CD4-positive, alpha-beta memory T cell (primary cell): ENCODE data around the gene STAP2. TPM values are rescaled to one million over a fixed set of nuclear protein-coding genes. Genes with fewer than 3 reads are reported as not detected.

Source experiments
- CTCF ChIA-PET: fragments of 350-600 bp; sonication (Branson Sonifier 250); formaldehyde crosslinking; loops from one replicate; lab custom pipeline; 2021; ENCODE audit warnings: inconsistent platforms; ENCODE audit not compliant: partially characterized antibody; lab: Charles Lee
- POLR2A ChIA-PET: fragments of 350-600 bp; sonication (Branson Sonifier 250); formaldehyde crosslinking; loops from one replicate; lab custom pipeline; 2021; ENCODE audit not compliant: partially characterized antibody; lab: Charles Lee
- DNase-seq, 5 donors: peaks; one replicate each; pipeline versions ENCODE4 v3.0.0 to v3.0.0-alpha.2; 2020 to 2022; ENCODE audit warnings: mixed read lengths in 1 of 5
- H3K27ac ChIP-seq: one replicate; pipeline ENCODE4 v1.7.0; 2013; ENCODE audit warnings: low read depth, low read length
- H3K27me3 ChIP-seq: 2 replicates; pipeline ENCODE4 v1.7.0; 2013; ENCODE audit warnings: mild to moderate bottlenecking, low read length, moderate library complexity; ENCODE audit not compliant: insufficient read depth
- H3K36me3 ChIP-seq: 2 replicates; pipeline ENCODE4 v1.7.0; 2013; ENCODE audit warnings: mild to moderate bottlenecking, low read length, moderate library complexity; ENCODE audit not compliant: insufficient read depth
- H3K4me1 ChIP-seq: 2 replicates; pipeline ENCODE4 v1.7.0; 2013; ENCODE audit warnings: mild to moderate bottlenecking, low read length, moderate library complexity; ENCODE audit not compliant: insufficient read depth
- H3K4me3 ChIP-seq, 2 donors: one replicate each; pipeline ENCODE4 v1.7.0; 2013; ENCODE audit warnings: low read length in 2 of 2, mild to moderate bottlenecking in 1 of 2
- H3K9me3 ChIP-seq, 2 donors: one replicate each; pipeline ENCODE4 v1.7.0; 2013; ENCODE audit warnings: low read length in 2 of 2, control low read depth in 1 of 2; ENCODE audit not compliant: control insufficient read depth in 1 of 2
- H3K27ac Mint-ChIP-seq, 7 donors: one replicate each; pipeline ENCODE4 v1.8.0; 2020 to 2021; ENCODE audit warnings: mixed read lengths in 7 of 7, mild to moderate bottlenecking in 6 of 7, inconsistent platforms in 3 of 7, moderate library complexity in 3 of 7
- H3K27me3 Mint-ChIP-seq, 2 donors: one replicate each; pipeline ENCODE4 v1.8.0; 2020 to 2021; ENCODE audit warnings: mixed read lengths in 2 of 2
- H3K36me3 Mint-ChIP-seq, 2 donors: one replicate each; pipeline ENCODE4 v1.8.0; 2020 to 2021; ENCODE audit warnings: mixed read lengths in 2 of 2, inconsistent platforms in 1 of 2, mild to moderate bottlenecking in 1 of 2
- H3K4me1 Mint-ChIP-seq, 4 donors: one replicate each; pipeline ENCODE4 v1.8.0; 2020 to 2021; ENCODE audit warnings: mixed read lengths in 4 of 4, mild to moderate bottlenecking in 1 of 4
- H3K4me3 Mint-ChIP-seq, 8 donors: one replicate each; pipeline ENCODE4 v1.8.0; 2020 to 2021; ENCODE audit warnings: mixed read lengths in 8 of 8, mild to moderate bottlenecking in 7 of 8, moderate library complexity in 6 of 8, inconsistent platforms in 3 of 8
- H3K9me3 Mint-ChIP-seq, 8 donors: one replicate each; pipeline ENCODE4 v1.8.0; 2020 to 2021; ENCODE audit warnings: mixed read lengths in 8 of 8, mild to moderate bottlenecking in 5 of 8, inconsistent platforms in 3 of 8, moderate library complexity in 1 of 8
- intact Hi-C: fragments of 100-400 bp; cut with micrococcal nuclease; formaldehyde crosslinking; loops from one replicate; pipeline ENCODE4 v1.15.1; 2023
- polyA plus RNA-seq, 2 donors: library from polyadenylated mRNA; unstranded; fragments of 300-500 nt; fragmentation: Illumina TruSeq; gene quantifications; one replicate each; pipeline ENCODE4 v1.2.3, GENCODE V29; 2021
- total RNA-seq, 2 experiments: library from RNA; stranded (reverse); gene quantifications; one replicate each; pipeline ENCODE4 v1.2.3, GENCODE V29; 2021

Gene STAP2
- total and polyA plus RNA-seq, 4 experiments from 2014 or later: 0.86 to 2.6 (median 2.3) TPM

- H3K4me3 Mint-ChIP-seq: no peak overlapping the region
- H3K9me3 Mint-ChIP-seq: no peaks in the 10 kb centered on the region
- H3K27ac Mint-ChIP-seq: no peak overlapping the region
- POLR2A ChIA-PET: interaction anchor here (0.5 kb wide), 1 partner anchor 480 kb away, joined by 4 read pairs; no protein-coding TSS in a partner anchor
- no peak overlapping the region for H3K4me3 ChIP-seq
- H3K27me3 Mint-ChIP-seq: no peaks in the 10 kb centered on the region
- H3K27me3 ChIP-seq: no peaks in the 10 kb centered on the region
- H3K4me1 Mint-ChIP-seq: peaks cover 0 to 1% (median 0%) of the 10 kb centered on the region in 4 donors
- CTCF ChIA-PET: interaction anchor here (1.7 kb wide), 1 partner anchor 9 kb away, joined by 9 read pairs; no protein-coding TSS in a partner anchor
- H3K9me3 ChIP-seq: no peaks in the 10 kb centered on the region
- no peak overlapping the region for H3K27ac ChIP-seq
- DNase-seq: no peak
- H3K36me3 ChIP-seq: peaks cover 34% of the 10 kb centered on the region
- H3K36me3 Mint-ChIP-seq: peaks cover 7 to 27% of the 10 kb centered on the region in 2 donors
- H3K4me1 ChIP-seq: no peaks in the 10 kb centered on the region
- intact Hi-C loops: no loop called here
These were observed 22.8 kb upstream of the STAP2 start for GRCh38 chr19:4361152-4362046.

- no peak overlapping the region for H3K4me3 ChIP-seq
- no peaks in the 10 kb centered on the region for H3K4me1 ChIP-seq
- no peaks in the 10 kb centered on the region for H3K9me3 ChIP-seq
- peaks cover 28% of the 10 kb centered on the region for H3K36me3 ChIP-seq
- H3K4me3 Mint-ChIP-seq: no peak overlapping the region
- intact Hi-C loops: no loop called here
- ChIA-PET POLR2A (interaction anchor here (1.7 kb wide), 1 partner anchor 17 kb away, joined by 4 read pairs; the partner anchor contains the start of gene MPND), CTCF (no interaction called here)
- peaks cover 7 to 27% of the 10 kb centered on the region in 2 donors for H3K36me3 Mint-ChIP-seq
- no peaks in the 10 kb centered on the region for H3K27me3 ChIP-seq
- H3K27ac ChIP-seq: no peak overlapping the region
- no peak overlapping the region for H3K27ac Mint-ChIP-seq
- no peak for DNase-seq
- peaks cover 0 to 2% (median 0%) of the 10 kb centered on the region in 8 donors for H3K9me3 Mint-ChIP-seq
- no peaks in the 10 kb centered on the region for H3K27me3 Mint-ChIP-seq
- peaks cover 0 to 1% (median 0%) of the 10 kb centered on the region in 4 donors for H3K4me1 Mint-ChIP-seq
These were observed 22.1 kb upstream of the STAP2 start for GRCh38 chr19:4360641-4361151.

GRCh38 chr19:4360081-4360569 lies 21.5 kb upstream of the STAP2 start:
- peaks cover 7 to 27% of the 10 kb centered on the region in 2 donors for H3K36me3 Mint-ChIP-seq

GRCh38 chr19:4359627-4360000 lies 21.0 kb upstream of the STAP2 start:
- Mint-ChIP-seq H3K4me1 (peaks cover 0 to 1% (median 0%) of the 10 kb centered on the region in 4 donors), H3K27me3 (no peaks in the 10 kb centered on the region), H3K9me3 (peaks cover 0 to 2% (median 0%) of the 10 kb centered on the region in 8 donors), H3K36me3 (peaks cover 7 to 24% of the 10 kb centered on the region in 2 donors), H3K4me3 (no peak overlapping the region), H3K27ac (peak overlapping the region in 1 of 7 donors; percentile 76)
- Histone ChIP-seq H3K27ac (no peak overlapping the region), H3K36me3 (peaks cover 21% of the 10 kb centered on the region), H3K27me3 (no peaks in the 10 kb centered on the region), H3K9me3 (no peaks in the 10 kb centered on the region), H3K4me3 (no peak overlapping the region), H3K4me1 (no peaks in the 10 kb centered on the region)
- intact Hi-C loops: no loop called here
- POLR2A ChIA-PET: interaction anchor here (1.1 to 1.7 kb wide), 2 partner anchors 10 to 16 kb away, joined by 3 to 4 read pairs; partner anchors contain the start of gene MPND
- no peak for DNase-seq
- CTCF ChIA-PET: no interaction called here

More at GRCh38 chr19:4360081-4360569, 21.5 kb upstream of the STAP2 start:
- DNase-seq: no peak
- intact Hi-C loops: no loop called here
- Mint-ChIP-seq H3K4me3 (no peak overlapping the region), H3K9me3 (peaks cover 0 to 2% (median 0%) of the 10 kb centered on the region in 8 donors), H3K27ac (no peak overlapping the region), H3K4me1 (peaks cover 0 to 1% (median 0%) of the 10 kb centered on the region in 4 donors), H3K27me3 (no peaks in the 10 kb centered on the region)
- CTCF ChIA-PET: no interaction called here
- H3K9me3 ChIP-seq: no peaks in the 10 kb centered on the region
- H3K4me1 ChIP-seq: no peaks in the 10 kb centered on the region
- H3K27ac ChIP-seq: no peak overlapping the region
- POLR2A ChIA-PET: interaction anchor here (1.1 to 1.7 kb wide), 2 partner anchors 9 to 17 kb away, joined by 3 to 4 read pairs; partner anchors contain the start of gene MPND
- H3K36me3 ChIP-seq: peaks cover 24% of the 10 kb centered on the region
- H3K4me3 ChIP-seq: no peak overlapping the region
- no peaks in the 10 kb centered on the region for H3K27me3 ChIP-seq

GRCh38 chr19:4358709-4359626 lies 20.3 kb upstream of the STAP2 start:
- Mint-ChIP-seq H3K36me3 (peaks cover 7 to 24% of the 10 kb centered on the region in 2 donors), H3K9me3 (peaks cover 0 to 2% (median 0%) of the 10 kb centered on the region in 8 donors), H3K4me3 (no peak overlapping the region), H3K27ac (peak overlapping the region in 3 of 7 donors; percentile 7 to 76 (median 48)), H3K27me3 (no peaks in the 10 kb centered on the region), H3K4me1 (peaks cover 0 to 1% (median 0%) of the 10 kb centered on the region in 4 donors)
- H3K36me3 ChIP-seq: peaks cover 21% of the 10 kb centered on the region
- H3K4me3 ChIP-seq: no peak overlapping the region
- ChIA-PET POLR2A (interaction anchor here (1.1 to 1.7 kb wide), 2 partner anchors 11 to 16 kb away, joined by 3 to 4 read pairs; partner anchors contain the start of gene MPND), CTCF (interaction anchor here (0.8 to 2.2 kb wide), 2 partner anchors 11 to 92 kb away, joined by 3 to 8 read pairs; no protein-coding TSS in a partner anchor)
- no peaks in the 10 kb centered on the region for H3K9me3 ChIP-seq
- no peaks in the 10 kb centered on the region for H3K27me3 ChIP-seq
- no peak overlapping the region for H3K27ac ChIP-seq
- no peak for DNase-seq
- intact Hi-C loops: no loop called here
- no peaks in the 10 kb centered on the region for H3K4me1 ChIP-seq

- peak overlapping the region in 1 of 7 donors; percentile 65 for H3K27ac Mint-ChIP-seq
- POLR2A ChIA-PET: no interaction called here
These were observed 19.3 kb upstream of the STAP2 start for GRCh38 chr19:4357921-4358326.

More at GRCh38 chr19:4357921-4358326, 19.3 kb upstream of the STAP2 start:
- Mint-ChIP-seq H3K27me3 (no peaks in the 10 kb centered on the region), H3K4me3 (no peak overlapping the region), H3K4me1 (peaks cover 0 to 1% (median 0%) of the 10 kb centered on the region in 4 donors), H3K9me3 (peaks cover 0 to 2% (median 0%) of the 10 kb centered on the region in 8 donors), H3K36me3 (peaks cover 7 to 19% of the 10 kb centered on the region in 2 donors)
- H3K27ac ChIP-seq: no peak overlapping the region
- H3K4me1 ChIP-seq: no peaks in the 10 kb centered on the region
- CTCF ChIA-PET: interaction anchor here (2.2 kb wide), 1 partner anchor 91 kb away, joined by 8 read pairs; no protein-coding TSS in a partner anchor
- no peak overlapping the region for H3K4me3 ChIP-seq
- H3K36me3 ChIP-seq: peaks cover 19% of the 10 kb centered on the region
- no peak for DNase-seq
- no peaks in the 10 kb centered on the region for H3K9me3 ChIP-seq
- intact Hi-C loops: no loop called here
- H3K27me3 ChIP-seq: no peaks in the 10 kb centered on the region
